Suprapubic skin (tissue), 4 donors: ENCODE measurements around the gene BAG3. TPM values are rescaled to one million over a fixed set of nuclear protein-coding genes. Genes with fewer than 3 reads are reported as not detected.
"Not testable (repeated sequence)": the region's sequence is repeated elsewhere in the genome, so short reads cannot be mapped to it uniquely, and the experiment has no call there.

Experiments
- DNase-seq, 2 donors: peaks; one replicate each; pipeline ENCODE4 v3.0.0-alpha.2; 2019; ENCODE audit warnings: low spot score in 2 of 2
- H3K27ac ChIP-seq: fragments of 200-600 bp; sonication (generic); one replicate; pipeline ENCODE4 v1.5.1; 2019
- H3K27me3 ChIP-seq: fragments of 200-600 bp; sonication (generic); one replicate; pipeline ENCODE4 v1.5.1; 2019
- H3K36me3 ChIP-seq: fragments of 200-600 bp; sonication (generic); one replicate; pipeline ENCODE4 v1.5.1; 2019
- H3K4me1 ChIP-seq: fragments of 200-600 bp; sonication (generic); one replicate; pipeline ENCODE4 v1.5.1; 2019
- H3K4me3 ChIP-seq: fragments of 200-600 bp; sonication (generic); one replicate; pipeline ENCODE4 v1.5.1; 2019; ENCODE audit warnings: mild to moderate bottlenecking
- H3K9me3 ChIP-seq: fragments of 200-600 bp; sonication (generic); one replicate; pipeline ENCODE4 v1.5.1; 2019
- CTCF ChIP-seq, 2 donors: fragments of 200-600 bp in 1 of 2; fragments of 450-650 bp in 1 of 2; sonication (generic) in 1 of 2; IDR thresholded peaks; one replicate each; pipeline ENCODE4 v1.5.1; 2016 to 2019; ENCODE audit warnings: antibody characterized with exemption in 2 of 2, mild to moderate bottlenecking in 1 of 2, moderate library complexity in 1 of 2
- EP300 ChIP-seq: sonication (generic); formaldehyde crosslinking; IDR thresholded peaks from one replicate; pipeline ENCODE4 v1.6.1; 2017; ENCODE audit warnings: antibody characterized with exemption
- POLR2A ChIP-seq, 2 donors: fragments of 450-650 bp; IDR thresholded peaks; one replicate each; pipeline ENCODE4 v1.6.1; 2017; ENCODE audit warnings: antibody characterized with exemption in 2 of 2, mild to moderate bottlenecking in 2 of 2, moderate library complexity in 2 of 2
- POLR2AphosphoS5 ChIP-seq, 3 donors: sonication (generic); formaldehyde crosslinking; IDR thresholded peaks; one replicate each; pipeline ENCODE4 v1.6.1; 2017; ENCODE audit warnings: antibody characterized with exemption in 3 of 3
- WGBS: methylation state at CpG from one replicate; pipeline ENCODE4 v1.1.5; 2018; 5-methylcytosine and 5-hydroxymethylcytosine counted together
- total RNA-seq, 4 donors: library from RNA; depleted of rRNA; stranded (reverse); fragments of >200 nt; gene quantifications; one replicate each; pipeline ENCODE4 v1.1.0, GENCODE V29; 2016

Gene BAG3
- total RNA-seq, 4 donors from 2014 or later: 75.0 to 86.4 (median 78.0) TPM

- no peaks in the 10 kb centered on the region for H3K27me3 ChIP-seq
- no peak for TF ChIP-seq POLR2A (IDR thresholded peaks at IDR 0.05)
- no peak for TF ChIP-seq POLR2AphosphoS5 (IDR thresholded peaks at IDR 0.05)
- TF ChIP-seq CTCF (IDR thresholded peaks at IDR 0.05): no peak
- H3K27ac ChIP-seq: no peak overlapping the region
- H3K36me3 ChIP-seq: no peaks in the 10 kb centered on the region
- 63% methylated on average over 3 of the region's 3 CpGs for WGBS
- no peaks in the 10 kb centered on the region for H3K4me1 ChIP-seq
- no peaks in the 10 kb centered on the region for H3K9me3 ChIP-seq
- H3K4me3 ChIP-seq: no peak overlapping the region
- DNase-seq: no peak
Measured at GRCh38 chr10:119705434-119705831, 54.3 kb downstream of the BAG3 start.

DNA sequence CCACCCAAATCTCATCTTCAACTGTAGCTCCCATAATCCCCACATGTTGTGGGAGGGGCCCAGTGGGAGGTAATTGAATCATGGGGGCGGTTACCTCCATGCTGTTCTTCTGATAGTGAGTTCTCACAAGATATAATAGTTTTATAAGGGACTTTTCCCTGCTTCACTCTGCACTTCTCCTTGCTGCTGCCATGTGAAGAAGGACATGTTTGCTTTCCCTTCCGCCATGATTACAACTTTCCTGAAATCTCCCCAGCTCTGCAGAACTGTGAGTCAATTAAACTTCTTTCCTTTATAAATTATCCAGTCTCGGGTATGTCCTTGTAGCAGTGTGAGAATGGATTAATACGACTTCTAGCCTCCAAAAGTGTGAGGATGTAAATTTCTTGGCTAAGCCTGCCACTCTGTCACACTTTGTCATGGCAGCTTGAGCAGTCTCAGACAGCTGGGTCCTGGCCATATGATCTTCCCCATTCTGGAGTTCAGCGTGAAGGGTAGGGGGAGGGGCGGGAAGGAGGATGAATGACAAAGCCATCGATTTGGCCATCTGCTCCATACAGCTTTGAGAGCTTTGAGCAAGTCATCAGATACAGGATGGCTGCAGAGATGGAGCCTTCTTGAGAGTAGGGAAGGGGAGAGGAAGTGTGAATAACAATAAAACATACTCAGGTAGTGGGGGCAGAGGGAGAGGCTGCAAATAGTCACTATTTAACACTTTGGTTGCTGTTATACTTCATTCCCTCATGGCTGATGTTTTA lies 55.5 kb downstream of the BAG3 start:
- H3K4me1 ChIP-seq: no peaks in the 10 kb centered on the region
- no peaks in the 10 kb centered on the region for H3K9me3 ChIP-seq
- no peak for DNase-seq
- no peaks in the 10 kb centered on the region for H3K36me3 ChIP-seq
- no peak overlapping the region for H3K27ac ChIP-seq
- H3K27me3 ChIP-seq: no peaks in the 10 kb centered on the region
- 76% methylated on average over 7 of the region's 7 CpGs for WGBS
- H3K4me3 ChIP-seq: no peak overlapping the region
- TF ChIP-seq EP300 (no peak), POLR2A (IDR thresholded peaks at IDR 0.05) (no peak), CTCF (IDR thresholded peaks at IDR 0.05) (no peak), POLR2AphosphoS5 (IDR thresholded peaks at IDR 0.05) (no peak)

- H3K9me3 ChIP-seq, DNase-seq, H3K36me3 ChIP-seq, H3K4me3 ChIP-seq, H3K4me1 ChIP-seq, H3K27ac ChIP-seq, H3K27me3 ChIP-seq: not testable (repeated sequence)
- WGBS: 89% methylated on average over 5 of the region's 5 CpGs
Measured at GRCh38 chr10:119707331-119707730, 56.2 kb downstream of the BAG3 start.

- H3K36me3 ChIP-seq, H3K4me3 ChIP-seq, H3K4me1 ChIP-seq, H3K27ac ChIP-seq, H3K9me3 ChIP-seq, DNase-seq, H3K27me3 ChIP-seq: not testable (repeated sequence)
- WGBS: 45% methylated on average over 1 of the region's 1 CpG
Measured at GRCh38 chr10:119710935-119711334, 59.8 kb downstream of the BAG3 start.

- TF ChIP-seq EP300 (no peak), CTCF (IDR thresholded peaks at IDR 0.05) (no peak), POLR2A (IDR thresholded peaks at IDR 0.05) (no peak), POLR2AphosphoS5 (IDR thresholded peaks at IDR 0.05) (no peak)
- no peak overlapping the region for H3K4me3 ChIP-seq
- no peaks in the 10 kb centered on the region for H3K27me3 ChIP-seq
- WGBS: 62% methylated on average over 7 of the region's 7 CpGs
- H3K4me1 ChIP-seq: no peaks in the 10 kb centered on the region
- no peak for DNase-seq
- no peaks in the 10 kb centered on the region for H3K9me3 ChIP-seq
- no peak overlapping the region for H3K27ac ChIP-seq
- H3K36me3 ChIP-seq: no peaks in the 10 kb centered on the region
Measured at GRCh38 chr10:119713744-119714483, 62.7 kb downstream of the BAG3 start.

DNA sequence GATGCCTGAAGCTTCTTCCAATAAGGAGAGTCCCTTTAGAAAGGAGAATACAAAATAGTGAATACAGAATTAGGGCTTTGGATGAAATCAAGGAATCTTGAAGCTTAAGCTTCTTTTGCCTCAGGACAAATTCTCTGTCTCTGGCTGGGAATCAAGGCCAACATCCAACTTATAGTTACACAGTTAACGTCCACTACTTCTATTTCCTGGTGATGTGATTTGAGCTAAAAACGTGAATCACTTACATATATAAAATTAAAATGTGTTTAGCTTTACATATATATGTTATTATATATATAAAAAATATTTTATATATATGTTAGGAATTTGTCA lies 63.3 kb downstream of the BAG3 start:
- DNase-seq: no peak
- Histone ChIP-seq H3K36me3 (no peaks in the 10 kb centered on the region), H3K9me3 (no peaks in the 10 kb centered on the region), H3K4me1 (no peaks in the 10 kb centered on the region), H3K27ac (no peak overlapping the region), H3K4me3 (no peak overlapping the region), H3K27me3 (no peaks in the 10 kb centered on the region)
- TF ChIP-seq EP300: no peak
- WGBS: 42% methylated on average over 2 of the region's 2 CpGs
